Smooth muscle cell of the brain vasculature (primary cell): ENCODE results near the gene MAP4K1.

ENCODE experiments used
- DNase-seq: peaks from one replicate; pipeline ENCODE4 v3.0.0-alpha.2; 2012; ENCODE audit warnings: low read depth, low spot score

Gene MAP4K1

DNA sequence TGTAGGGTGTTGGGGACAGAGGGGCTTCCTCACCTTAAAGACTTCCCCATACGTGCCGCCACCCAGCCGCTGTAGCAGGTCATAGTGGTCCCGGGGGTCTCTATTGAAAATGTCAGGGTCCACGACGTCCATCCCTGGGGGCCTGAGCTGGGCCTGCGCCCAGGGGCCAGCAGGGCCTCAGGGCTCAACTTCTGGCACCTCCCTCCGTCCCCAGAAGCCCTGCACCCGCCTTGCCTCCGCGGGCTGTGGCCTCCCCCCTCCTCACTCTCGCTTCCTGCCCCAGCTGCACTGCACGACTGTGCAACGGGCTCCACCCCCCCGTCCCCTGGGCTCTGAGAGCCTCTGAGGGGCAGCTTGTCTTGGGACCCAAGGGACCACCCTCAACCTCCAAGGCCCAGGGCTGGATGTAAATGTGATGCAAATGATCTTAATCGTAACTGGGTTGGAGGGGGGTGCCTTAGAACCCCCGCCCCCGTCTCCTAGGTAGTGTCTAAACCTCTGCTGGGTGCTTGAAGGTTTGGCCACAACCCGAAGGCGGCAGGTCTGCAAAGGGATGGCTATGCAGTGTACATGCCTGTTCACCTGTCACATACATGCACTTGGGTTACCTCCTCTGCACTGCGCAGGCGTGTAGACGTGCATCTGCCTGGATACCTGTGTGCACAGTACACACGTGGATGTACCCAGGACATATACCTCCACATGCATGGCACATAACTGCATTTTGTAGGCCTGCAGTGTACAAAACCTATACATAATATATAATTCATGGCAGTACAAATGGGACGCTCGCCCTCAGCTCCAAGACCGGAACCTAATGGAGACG lies at the start of gene MAP4K1:
Gene MAP4K1, minus strand, starts transcription at position 190 of the 826 bp plus-strand sequence. Its CDS starts 58 bp downstream, at position 132.
- DNase-seq = no peak

DNA sequence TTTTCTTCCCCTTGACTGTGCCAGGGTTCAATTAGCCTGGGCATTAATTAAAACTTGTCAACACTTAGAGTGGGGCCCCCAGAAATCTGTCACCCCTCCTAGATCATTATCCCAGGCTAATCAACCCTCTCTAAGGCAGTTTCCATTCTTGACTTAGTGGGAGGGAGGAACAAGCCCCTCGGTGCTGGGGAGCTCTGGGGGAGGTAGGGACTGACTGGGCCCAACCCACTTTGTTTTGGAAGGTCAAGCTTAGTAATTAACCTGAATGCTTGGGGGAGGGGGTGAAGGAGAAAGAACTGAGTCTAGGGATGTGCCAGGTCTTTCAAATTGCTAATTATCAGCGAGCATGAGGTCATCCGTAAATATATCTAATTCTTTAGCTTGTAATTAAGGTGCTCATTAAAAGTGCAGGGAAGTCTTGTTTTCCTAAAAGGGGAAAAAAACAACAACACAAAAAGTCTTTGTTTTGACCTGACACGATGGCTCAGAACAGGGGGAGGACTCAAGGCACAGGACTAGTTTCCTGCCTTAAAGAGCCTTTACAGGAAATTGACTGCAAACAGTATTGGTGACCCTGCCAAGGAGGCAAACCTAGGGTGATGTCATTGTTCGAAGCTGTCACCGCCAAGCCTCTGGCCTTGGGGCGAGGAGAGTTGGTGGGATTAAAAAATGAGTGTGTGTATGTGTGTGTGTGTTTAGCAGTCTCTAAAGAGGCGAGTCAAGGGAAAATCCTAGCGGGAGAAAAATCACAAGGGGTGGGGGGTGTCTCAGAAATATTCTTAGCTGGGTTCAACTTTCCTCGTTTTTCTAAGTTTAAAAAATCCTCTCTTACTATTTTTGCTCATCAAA lies 49.1 kb upstream of the MAP4K1 start:
- no peak for DNase-seq

DNA sequence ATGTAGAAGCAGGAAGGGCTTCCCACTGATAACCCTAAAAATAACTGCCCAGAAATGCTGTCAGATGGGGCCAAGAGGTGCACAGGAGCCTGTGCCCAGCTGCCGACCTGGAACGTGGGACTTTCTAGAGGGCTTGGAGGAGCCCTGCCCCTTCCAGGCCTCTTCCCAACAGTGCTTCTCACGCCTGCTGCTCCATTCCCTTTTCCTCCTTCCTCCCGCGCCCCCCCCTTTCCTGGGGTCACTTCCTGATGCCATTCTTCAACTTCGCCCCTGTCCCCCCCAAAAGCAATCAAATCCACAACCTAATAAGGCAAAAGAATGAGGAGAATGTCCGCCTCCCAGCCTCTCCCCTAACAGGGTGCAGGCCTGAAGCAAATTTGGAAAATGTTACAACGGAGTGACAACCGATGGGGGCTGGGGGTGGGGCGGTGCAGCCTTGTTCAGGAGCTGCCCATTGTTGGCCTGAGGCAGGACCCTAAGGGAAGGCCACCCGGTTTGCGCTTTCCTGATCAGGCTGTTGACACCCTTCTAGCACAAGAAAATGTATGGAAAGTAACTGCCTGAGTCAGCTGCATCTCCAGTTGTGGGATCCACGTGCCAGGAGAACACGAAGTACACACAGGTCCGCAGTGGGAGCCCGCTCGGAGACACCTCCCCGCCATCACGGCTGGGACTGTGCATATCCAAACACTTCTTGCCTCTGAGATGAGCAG lies 48.4 kb upstream of the MAP4K1 start:
- DNase-seq = no peak

DNA sequence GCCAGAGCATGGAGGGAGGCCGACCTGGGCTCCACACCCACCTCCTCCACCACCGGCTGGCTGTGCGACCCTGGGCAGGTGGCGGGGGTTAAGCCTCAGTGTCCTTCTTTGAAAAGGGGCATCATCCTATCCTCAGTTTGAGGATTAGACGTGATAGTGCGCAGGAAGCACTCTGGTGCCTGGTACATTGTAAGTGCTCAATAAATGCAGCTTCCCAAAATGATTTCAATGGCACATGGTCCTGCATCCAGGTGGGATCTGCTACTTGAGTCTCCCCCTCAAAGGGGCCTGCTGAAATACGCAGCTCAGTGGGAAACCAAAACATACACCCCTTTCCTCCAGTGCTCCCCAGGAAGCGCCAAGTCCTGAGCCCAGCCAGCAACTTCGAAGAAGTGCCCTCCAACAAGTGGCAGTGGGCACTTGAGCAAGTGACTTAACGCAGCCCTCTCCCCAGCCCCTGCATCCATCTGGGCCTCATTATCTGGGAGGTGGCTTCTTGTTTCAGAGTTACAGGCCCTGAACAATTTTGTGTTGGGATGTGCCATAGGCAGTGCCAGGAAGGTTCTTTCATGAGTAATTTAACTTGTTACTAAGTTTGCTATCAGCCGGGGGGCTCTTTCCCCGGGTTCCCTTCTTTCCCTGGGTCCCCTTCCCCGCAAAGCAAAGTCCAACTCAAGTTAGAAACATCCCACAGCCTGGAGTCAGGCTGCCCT lies 47.6 kb upstream of the MAP4K1 start:
- DNase-seq = no peak

DNA sequence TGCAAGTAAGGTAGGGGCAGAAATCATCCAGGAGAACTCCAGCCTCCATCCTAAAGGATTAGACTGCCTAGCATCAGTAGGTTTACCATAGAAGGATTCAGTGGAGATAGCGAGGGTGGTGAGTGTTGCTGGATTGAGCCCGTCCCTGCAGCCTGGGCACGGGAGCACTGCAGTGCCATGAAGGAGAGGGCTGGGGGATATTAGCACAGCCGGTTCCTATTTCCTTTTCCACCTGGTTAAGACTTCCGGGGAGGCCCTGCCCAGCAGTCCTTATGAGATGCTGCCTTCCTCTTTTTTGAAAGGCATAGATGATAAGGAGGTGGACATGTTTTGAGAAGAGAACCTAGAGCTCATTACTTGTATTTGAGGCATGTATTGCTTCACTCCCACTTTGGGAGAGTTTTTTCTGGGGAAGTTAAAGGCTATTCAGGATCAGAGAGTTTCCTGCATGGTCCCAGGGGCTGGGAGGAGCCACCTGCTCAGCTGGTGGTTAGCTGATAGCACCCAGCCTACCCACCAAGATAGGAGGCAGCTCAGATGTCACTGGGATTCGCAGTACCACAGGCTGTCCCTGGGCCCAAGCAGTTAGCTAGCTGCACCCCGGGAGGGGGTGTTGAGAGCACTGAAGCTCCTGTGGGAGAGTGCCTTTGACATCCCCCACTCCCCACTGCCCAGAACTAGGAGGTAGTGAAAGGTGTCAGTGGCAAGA lies 46.9 kb upstream of the MAP4K1 start:
- DNase-seq = no peak

DNA sequence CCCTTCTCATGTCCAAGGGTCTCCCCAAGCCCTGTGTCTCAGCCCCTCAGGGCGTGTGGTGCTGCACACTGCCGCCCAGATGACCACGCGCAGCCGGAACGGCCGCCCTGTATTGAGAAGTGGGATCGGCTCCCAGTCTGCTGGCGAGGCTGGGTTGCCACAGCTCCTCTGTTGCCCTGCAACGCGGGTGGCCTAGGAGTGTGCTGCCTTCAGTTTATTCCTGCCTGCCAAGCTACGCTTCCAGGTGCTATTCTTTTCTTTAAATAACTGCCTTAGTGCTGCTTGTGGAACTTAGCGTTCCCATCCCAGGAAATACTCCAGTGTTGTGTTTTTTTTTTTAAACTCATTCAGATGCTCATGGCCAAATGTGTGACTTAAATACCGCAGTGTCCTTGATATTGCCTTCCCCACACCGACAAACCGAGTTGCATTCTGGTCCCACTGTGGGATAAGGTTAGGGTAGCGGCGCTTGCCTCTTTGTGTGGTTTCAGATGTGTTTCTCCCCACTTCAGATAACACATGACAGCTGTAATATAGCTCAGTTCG lies 46.3 kb upstream of the MAP4K1 start:
- no peak for DNase-seq

DNA sequence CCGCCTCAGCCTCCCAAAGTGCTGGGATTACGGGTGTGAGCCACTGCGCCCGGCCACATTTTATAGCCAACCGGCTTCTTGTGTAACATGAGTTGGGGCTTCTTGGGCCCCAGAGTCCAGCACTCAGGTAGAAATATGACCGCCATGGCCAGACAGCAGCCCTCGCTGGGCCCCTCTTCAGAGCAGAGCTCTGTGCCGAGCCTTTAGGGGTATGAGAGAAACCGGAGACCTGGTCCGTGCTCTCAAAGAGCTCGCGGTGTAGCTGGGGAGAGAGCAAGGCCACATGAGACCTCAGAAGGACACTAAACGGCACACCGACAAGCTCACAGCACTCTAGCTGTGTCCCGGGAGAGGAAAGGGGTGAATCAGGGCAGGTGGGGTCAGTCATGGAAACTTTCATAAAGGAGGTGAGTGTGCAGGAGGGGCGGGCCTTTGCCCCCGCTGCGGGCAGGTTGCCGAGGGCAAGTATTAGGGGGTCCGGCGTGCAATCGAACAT lies 45.5 kb upstream of the MAP4K1 start:
- no peak for DNase-seq

DNA sequence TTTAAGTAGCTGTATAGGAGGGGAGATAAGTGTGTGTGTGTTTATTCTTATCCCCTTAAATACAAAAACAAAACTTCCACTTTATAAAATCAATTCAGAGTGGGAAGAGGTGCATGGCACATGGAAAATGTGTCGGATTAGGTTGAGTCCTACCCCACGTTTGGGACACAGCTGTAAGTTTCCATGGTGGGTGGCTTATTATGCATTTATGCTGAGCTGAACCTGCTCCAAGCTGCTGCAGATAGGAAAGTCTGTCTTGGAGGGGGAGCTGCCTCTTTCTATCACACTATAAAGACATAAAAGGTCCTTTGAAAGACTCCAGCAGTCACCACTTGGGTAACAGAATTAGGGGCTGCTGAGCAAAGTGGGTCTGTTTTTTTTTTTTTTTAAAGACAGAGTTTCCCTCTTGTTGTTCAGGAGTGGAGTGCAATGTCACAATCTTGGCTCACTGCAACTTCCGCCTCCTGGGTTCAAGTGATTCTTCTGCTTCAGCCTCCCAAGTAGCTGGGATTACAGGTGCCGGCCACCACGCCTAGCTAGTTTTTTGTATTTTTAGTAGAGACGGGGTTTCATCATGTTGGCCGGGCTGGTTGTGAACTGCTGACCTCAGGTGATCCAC lies 44.9 kb upstream of the MAP4K1 start:
- DNase-seq = no peak

DNA sequence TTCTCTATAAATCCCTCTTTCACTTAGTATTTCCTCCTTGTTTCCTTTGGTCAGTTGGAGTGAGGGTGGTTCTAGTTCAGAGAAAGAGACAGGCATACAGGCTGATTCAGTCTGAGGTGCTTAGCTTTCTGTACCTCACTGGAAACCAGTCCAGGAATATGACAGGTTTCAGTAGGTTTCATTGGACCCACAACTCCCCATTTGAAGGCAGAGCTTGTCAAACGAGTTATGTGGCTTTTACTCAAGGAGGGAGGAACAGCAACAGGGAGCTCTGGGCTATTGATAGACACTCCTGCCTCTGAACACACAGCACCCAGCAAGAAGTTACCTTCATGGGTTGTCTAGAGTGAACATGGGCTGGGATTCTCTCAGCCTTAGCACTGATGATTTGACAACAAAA lies 44.2 kb upstream of the MAP4K1 start:
- DNase-seq = no peak

DNA sequence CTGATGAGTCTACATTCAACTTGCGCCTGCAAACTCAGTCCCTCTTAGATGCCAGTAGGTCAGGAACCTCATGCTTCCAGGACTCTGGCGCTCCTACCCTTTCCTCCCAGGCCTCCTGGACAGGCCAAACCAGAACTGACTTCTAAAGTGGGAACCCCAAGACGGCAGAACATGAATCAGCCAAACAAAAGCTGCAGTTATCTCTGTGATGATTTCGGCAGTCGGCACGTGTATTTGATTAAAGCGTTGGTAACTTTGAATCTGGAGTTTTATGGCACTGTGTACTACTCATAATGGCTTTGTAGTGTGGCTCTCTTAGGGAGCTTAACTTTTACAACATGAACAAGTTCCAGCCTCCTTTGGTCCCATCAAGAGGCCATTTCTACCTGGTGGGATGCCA lies 43.4 kb upstream of the MAP4K1 start:
- DNase-seq = no peak

DNA sequence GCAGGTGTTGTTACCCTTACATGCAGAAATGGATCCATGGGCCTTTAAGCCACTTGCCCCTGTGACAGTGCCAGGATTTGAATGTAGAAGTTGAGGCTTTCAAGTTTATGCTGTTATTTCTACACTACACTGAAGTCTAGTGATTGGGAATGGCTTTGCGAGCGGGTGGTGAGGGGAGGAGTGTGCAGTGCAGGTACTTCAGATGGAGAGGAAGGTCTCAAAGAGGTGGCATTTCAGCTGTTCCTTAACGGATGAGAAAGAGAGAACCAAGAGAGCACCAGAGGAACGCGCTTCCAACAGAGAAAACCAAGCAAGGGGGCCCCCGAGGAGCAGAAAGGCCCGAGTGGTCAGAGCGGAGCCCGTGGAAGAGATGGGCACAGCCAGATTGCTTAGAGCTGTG lies 43.0 kb upstream of the MAP4K1 start:
- no peak for DNase-seq

DNA sequence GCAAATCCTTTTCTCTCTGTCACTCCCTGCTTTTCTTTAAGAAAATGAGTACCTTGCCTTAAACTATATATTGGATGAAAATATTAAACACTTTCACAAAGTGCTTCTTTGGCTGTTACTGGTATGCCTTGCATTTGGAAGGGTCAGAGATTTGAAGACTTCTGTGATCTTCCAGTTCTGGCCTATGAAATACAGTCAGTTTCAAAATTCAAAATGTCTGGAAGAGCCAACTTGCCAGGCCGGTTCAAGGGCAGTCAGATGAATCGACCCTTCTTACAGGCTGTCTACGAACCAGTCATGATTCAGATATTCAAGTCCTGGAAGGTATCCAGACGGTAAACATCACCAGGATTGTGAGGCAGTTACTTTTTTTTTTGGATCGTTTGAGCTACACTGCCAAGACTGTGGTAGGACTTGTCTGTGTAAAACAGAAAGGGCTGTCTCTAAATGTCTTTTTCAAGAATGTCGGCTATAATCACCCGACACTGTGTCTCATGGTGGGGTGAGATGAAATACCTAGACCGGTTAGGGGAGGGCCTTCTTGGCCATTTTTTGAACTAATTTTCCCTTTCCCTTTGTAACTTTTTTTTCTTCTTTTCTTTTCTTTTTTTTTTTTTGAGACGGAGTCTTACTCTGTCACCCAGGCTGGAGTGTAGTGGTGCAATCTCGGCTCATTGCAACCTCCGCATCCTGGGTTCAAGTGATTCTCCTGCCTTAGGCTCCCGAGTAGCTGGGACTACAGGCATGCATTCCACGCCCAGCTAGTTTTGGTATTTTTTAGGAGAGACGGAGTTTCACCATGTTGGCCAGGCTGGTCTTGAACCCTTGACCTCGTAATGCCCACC lies 40.9 kb upstream of the MAP4K1 start:
- peak; percentile 93 for DNase-seq

DNA sequence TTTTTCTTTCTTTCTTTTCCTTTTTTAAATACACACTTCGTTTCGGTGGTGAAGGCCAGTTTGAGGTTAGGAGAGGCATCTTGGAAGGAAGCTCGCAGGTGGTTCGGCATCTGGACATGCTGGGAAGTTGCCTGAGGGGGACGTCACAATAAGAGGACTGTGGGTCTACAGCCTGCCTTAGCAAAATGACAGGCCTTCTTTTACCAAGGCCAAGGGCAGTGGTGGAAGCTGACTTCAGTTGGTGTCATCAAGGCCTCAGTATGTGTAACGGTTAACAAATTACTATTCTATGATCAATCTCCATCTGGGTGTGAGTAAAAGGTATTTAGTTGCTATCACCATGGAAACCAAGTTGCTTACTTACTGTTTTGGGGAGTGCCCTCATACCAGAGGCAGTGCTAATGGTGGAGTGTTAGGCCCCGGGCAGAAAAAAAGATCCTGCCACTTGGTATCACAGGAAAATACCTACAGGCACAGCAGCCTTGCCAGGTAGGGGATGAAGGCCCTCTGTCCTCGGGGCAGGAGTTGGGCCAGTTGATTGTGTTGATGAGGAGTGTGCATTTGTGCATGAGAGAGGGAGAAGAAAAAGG lies 40.0 kb upstream of the MAP4K1 start:
- no peak for DNase-seq

DNA sequence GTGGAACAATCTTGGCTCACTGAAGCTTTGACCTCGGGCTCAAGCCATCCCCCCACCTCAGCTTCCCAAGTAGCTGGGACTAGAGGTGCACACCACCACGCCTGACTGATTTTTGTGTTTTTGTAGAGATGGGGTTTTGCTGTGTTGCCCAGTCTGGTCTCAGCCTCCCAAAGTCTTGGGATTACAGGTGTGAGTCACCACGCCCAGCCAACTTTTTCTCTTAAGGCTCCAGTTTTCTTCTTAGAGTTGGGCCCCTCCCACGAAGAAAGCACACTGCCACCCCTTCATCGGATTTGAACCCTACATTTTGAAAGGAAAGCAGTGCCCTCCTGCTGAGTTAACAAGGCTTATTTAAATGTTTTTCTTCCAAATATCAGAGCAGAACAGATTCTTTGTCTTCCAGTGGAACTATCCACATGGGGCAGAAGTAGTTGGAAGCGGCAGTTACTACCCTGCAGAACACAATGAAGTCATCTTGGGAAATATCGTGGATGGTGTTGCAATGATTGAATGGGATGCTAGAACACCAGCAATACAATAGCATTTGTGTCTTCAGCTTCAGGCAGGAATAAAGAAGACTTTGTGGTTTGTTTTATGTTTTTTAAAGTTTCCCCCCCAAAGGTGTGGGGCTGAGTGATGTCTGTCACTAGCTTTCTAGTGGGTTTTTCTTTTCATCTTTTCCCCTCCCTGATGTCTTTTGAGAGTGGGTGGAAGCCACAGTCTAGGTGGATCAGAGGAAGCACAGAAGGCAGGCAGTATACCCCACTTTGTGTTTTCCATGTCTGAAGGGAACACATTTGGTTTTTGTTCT lies 38.6 kb upstream of the MAP4K1 start:
- DNase-seq = no peak

DNA sequence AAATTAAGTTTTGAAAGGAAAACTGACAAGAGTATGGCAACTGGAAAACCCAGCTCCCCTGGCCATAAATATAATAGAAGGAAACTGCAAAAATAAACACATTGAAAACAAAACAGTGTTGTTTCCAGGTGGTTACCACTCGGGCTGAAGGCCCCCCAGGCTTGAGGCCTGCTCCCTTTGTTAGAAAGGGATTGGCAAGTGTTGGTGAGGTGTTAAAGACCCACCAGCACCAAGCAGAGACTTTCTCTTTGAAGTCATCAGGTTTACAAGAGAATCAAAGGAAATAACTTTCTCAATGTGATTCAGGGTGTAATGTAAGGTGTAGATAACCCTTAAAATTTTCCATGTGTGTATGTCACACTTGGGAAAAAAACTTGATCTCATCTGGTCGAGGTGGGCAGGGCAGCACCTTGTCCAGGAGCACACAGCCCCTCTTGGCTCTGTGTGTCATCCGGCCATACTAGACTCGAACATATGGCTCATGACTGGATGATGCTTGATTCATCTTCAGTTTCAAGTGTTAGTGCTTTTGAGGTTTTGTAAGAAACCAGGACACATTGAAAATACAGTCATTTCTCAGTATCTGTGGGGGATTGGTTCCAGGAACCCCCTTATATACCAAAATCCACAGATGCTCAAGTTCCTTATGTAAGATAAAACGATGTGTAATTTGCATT lies 37.5 kb upstream of the MAP4K1 start:
- DNase-seq = no peak

DNA sequence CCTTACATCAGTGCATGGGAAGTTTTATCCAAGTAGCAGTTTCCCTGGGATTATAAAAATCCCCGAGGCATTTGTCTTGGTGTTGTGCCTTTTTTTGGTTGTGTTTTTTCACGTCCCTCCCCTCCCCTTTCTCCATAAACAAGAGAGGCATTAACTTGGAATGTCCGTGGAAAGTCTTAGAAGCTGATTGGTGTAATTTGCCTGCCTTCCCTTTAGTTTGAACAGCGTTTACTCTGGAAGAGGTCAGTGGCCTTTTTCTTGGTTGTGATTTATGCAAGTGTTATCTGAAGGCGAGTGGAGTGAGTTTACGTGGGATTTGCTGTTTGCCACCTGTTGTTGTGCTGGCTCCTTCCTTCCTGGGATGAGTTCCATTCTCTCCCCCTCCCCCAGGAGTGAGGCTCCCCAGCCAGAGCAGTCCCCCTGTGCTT lies 36.9 kb upstream of the MAP4K1 start:
- no peak for DNase-seq

DNA sequence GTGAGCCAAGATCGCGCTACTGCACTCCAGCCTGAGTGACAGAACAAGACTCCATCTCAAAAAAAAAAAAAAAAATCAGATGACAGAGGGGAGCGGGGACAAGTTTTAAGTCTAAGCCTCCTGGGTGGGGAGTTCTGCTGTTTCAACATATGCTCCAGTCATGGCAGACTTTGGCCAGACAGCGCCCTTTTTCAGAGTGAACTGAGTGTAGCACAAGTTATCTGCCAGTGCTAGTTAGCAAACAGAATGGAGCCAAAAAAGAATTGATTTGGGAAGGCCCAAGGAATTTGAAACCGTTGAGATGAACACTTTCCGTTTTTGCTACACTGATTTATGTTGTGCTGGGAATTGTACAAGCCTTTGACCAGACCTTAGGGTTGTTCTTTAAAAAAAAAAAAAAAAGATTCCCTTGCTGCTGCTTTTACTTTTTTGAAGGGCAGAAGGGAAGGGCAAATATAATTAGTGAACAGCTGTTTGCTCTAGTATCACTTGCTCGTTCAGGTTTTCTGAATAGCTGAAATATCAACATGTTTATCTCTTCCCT lies 35.3 kb upstream of the MAP4K1 start:
- DNase-seq = no peak
